ENCODE results near the gene LCA5L.

Gene LCA5L

GRCh38 chr21:39480271-39480670 lies 34.7 kb upstream of the LCA5L start:
- DNase-seq: no peak
- Histone ChIP-seq H3K27ac (no peak overlapping the region), H3K4me3 (ENCODE audit: low read depth, low read length) (no peak overlapping the region), H3K27me3 (replicated peaks) (no peaks in the 10 kb centered on the region), H3K36me3 (replicated peaks) (no peaks in the 10 kb centered on the region)
- in situ Hi-C loops (cut with HindIII; ENCODE audit: low pct_ligation_motif_present, low sequenced_read_pairs): no loop called here
- TF ChIP-seq CTCF (IDR thresholded peaks at IDR 0.05; ENCODE audit: low read depth, low read length, missing control alignments): no peak

- no peak overlapping the region for H3K4me3 ChIP-seq (ENCODE audit: low read depth, low read length)
- in situ Hi-C loops (cut with HindIII; ENCODE audit: low pct_ligation_motif_present, low sequenced_read_pairs): no loop called here
- no peaks in the 10 kb centered on the region for H3K36me3 ChIP-seq (replicated peaks)
- H3K27ac ChIP-seq: no peak overlapping the region
- TF ChIP-seq CTCF (IDR thresholded peaks at IDR 0.05; ENCODE audit: low read depth, low read length, missing control alignments): no peak
- no peak for DNase-seq
- H3K27me3 ChIP-seq (replicated peaks): no peaks in the 10 kb centered on the region
Observed at GRCh38 chr21:39479814-39480182, 34.2 kb upstream of the LCA5L start.

- DNase-seq: no peak
- in situ Hi-C loops (cut with HindIII; ENCODE audit: low pct_ligation_motif_present, low sequenced_read_pairs): no loop called here
Observed at GRCh38 chr21:39479164-39479813, 33.7 kb upstream of the LCA5L start.

GRCh38 chr21:39474611-39475010 lies 29.0 kb upstream of the LCA5L start:
- TF ChIP-seq CTCF (IDR thresholded peaks at IDR 0.05; ENCODE audit: low read depth, low read length, missing control alignments): no peak
- DNase-seq: no peak
- Histone ChIP-seq H3K27me3 (replicated peaks) (no peaks in the 10 kb centered on the region), H3K36me3 (replicated peaks) (no peaks in the 10 kb centered on the region), H3K4me3 (ENCODE audit: low read depth, low read length) (no peak overlapping the region), H3K27ac (no peak overlapping the region)
- in situ Hi-C loops (cut with HindIII; ENCODE audit: low pct_ligation_motif_present, low sequenced_read_pairs): no loop called here

More at GRCh38 chr21:39479164-39479813, 33.7 kb upstream of the LCA5L start:
- no peak overlapping the region for H3K27ac ChIP-seq
- H3K36me3 ChIP-seq (replicated peaks): no peaks in the 10 kb centered on the region
- H3K27me3 ChIP-seq (replicated peaks): no peaks in the 10 kb centered on the region
- no peak overlapping the region for H3K4me3 ChIP-seq (ENCODE audit: low read depth, low read length)
- TF ChIP-seq CTCF (IDR thresholded peaks at IDR 0.05; ENCODE audit: low read depth, low read length, missing control alignments): no peak

- no peaks in the 10 kb centered on the region for H3K36me3 ChIP-seq (replicated peaks)
- no peaks in the 10 kb centered on the region for H3K27me3 ChIP-seq (replicated peaks)
- no peak for TF ChIP-seq CTCF (IDR thresholded peaks at IDR 0.05; ENCODE audit: low read depth, low read length, missing control alignments)
- DNase-seq: no peak
- no peak overlapping the region for H3K4me3 ChIP-seq (ENCODE audit: low read depth, low read length)
- in situ Hi-C loops (cut with HindIII; ENCODE audit: low pct_ligation_motif_present, low sequenced_read_pairs): no loop called here
- no peak overlapping the region for H3K27ac ChIP-seq
Observed at GRCh38 chr21:39472786-39473185, 27.2 kb upstream of the LCA5L start.

- no peak overlapping the region for H3K4me3 ChIP-seq (ENCODE audit: low read depth, low read length)
- TF ChIP-seq CTCF (IDR thresholded peaks at IDR 0.05; ENCODE audit: low read depth, low read length, missing control alignments): no peak
- in situ Hi-C loops (cut with HindIII; ENCODE audit: low pct_ligation_motif_present, low sequenced_read_pairs): no loop called here
- H3K27me3 ChIP-seq (replicated peaks): no peaks in the 10 kb centered on the region
- no peak overlapping the region for H3K27ac ChIP-seq
- DNase-seq: no peak
- no peaks in the 10 kb centered on the region for H3K36me3 ChIP-seq (replicated peaks)
Observed at GRCh38 chr21:39471598-39471997, 26.0 kb upstream of the LCA5L start.

Data from brain microvascular endothelial cell (primary cell).